Measurements from ENCODE around the gene CDK5RAP2. TPM values are rescaled to one million over a fixed set of nuclear protein-coding genes. Genes with fewer than 3 reads are reported as not detected.

Gene CDK5RAP2
- total and polyA plus RNA-seq, 2 experiments from 2014 or later: 52.6 to 77.0 TPM

DNA sequence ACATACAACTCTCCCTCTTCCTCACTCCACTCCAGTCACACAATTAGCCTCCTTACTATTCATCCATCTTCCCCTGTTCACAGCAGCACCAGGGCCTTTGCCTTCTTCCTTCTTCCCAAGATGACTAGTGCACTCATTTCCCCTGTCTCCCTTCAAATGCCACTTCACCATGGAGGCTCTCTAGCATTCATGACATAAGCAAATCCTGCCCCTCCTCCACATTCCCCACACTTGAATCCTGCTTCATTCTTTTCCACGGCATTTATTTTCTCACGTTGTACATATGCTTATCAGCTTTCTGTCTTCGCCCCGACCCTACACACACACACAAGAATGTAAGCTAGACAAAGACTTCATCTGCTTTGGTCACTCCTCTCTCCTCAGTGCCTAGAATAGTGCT, 133.3 kb downstream of the CDK5RAP2 start:
- TF ChIP-seq EZH2 (IDR thresholded peaks at IDR 0.05; ENCODE audit: insufficient read depth, poor library complexity, severe bottlenecking) (no peak), EZH2phosphoT487 (IDR thresholded peaks at IDR 0.05; ENCODE audit: insufficient read depth, low read depth) (no peak)
- Histone ChIP-seq H3F3A (ENCODE audit: insufficient read depth) (peaks cover 22% of the 10 kb centered on the region), H3K27ac (no peak overlapping the region), H3K4me1 (ENCODE audit: insufficient read depth) (peaks cover 22% of the 10 kb centered on the region), H3K27me3 (replicated peaks; ENCODE audit: insufficient read depth) (no peaks in the 10 kb centered on the region), H3K4me2 (ENCODE audit: unreplicated experiment) (no peak overlapping the region), H3K36me3 (ENCODE audit: low read depth) (no peaks in the 10 kb centered on the region), H4K20me1 (ENCODE audit: insufficient read depth) (no peaks in the 10 kb centered on the region), H2AFZ (no peak overlapping the region), H3K4me3 (no peak overlapping the region), H3K9ac (no peak overlapping the region), H3K79me2 (ENCODE audit: insufficient read depth) (peaks cover 11% of the 10 kb centered on the region; the same call in 1 of the 2 replicates), H3K9me3 (ENCODE audit: low read depth) (no peaks in the 10 kb centered on the region), H3K9me2 (ENCODE audit: insufficient read depth) (no peaks in the 10 kb centered on the region)
- no peak for DNase-seq
- WGBS, 2 experiments (ENCODE audit: low coverage in 1 of 2, low lambda C conversion rate in 2 of 2, missing lambda C conversion rate in 2 of 2): 97 to 100% methylated on average over 4 of the region's 4 CpGs
- in situ Hi-C loops (cut with MboI): no loop called here

DNA sequence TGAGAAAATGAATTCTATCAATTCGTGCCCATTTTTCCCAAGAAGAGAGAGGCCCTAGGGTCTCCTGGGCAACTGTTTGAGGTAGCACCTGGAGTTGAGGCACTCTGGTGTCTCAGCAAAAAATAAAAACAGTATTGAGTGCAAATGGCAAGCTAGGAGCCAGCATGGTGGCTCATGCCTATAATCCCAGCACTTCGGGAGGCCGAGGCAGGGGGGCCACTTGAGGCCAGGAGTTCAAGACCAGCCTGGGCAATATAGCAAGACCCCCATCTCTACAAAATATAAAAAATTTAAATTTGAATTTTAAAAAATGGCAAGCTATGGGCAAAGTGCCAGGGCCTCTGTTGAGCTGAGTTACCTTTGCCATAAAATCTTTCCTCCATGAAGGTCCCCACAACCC, 136.0 kb downstream of the CDK5RAP2 start:
- 88 to 90% methylated on average over 3 of the region's 3 CpGs for WGBS, 2 experiments (ENCODE audit: low coverage in 1 of 2, low lambda C conversion rate in 2 of 2, missing lambda C conversion rate in 2 of 2)

DNA sequence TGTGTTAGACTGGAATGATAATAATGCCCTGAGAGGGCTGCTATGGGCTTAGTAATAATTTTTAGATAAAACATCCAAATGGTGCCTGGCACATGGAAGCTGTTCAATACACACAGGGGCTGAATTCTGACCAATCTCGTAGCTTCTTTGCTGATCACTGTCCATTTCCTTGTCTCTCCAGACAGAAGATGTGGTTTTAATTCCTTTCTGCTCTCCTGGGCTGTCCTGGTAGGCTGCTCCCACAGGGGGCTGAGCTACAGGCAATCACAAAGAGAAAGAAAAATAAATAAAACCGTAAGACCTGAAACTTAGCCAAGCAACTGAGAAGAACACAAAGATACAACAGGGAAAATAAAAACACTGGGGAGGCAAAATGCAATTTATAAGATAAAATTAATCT, 136.5 kb downstream of the CDK5RAP2 start:
- peaks cover 6% of the 10 kb centered on the region for H3K79me2 ChIP-seq (ENCODE audit: insufficient read depth)
- H3K36me3 ChIP-seq (ENCODE audit: low read depth): peaks cover 12% of the 10 kb centered on the region; the same call in 1 of the 2 replicates
- in situ Hi-C loops (cut with MboI): no loop called here
- H3F3A ChIP-seq (ENCODE audit: insufficient read depth): peaks cover 35% of the 10 kb centered on the region
- no peaks in the 10 kb centered on the region for H4K20me1 ChIP-seq (ENCODE audit: insufficient read depth)
- peaks cover 33% of the 10 kb centered on the region for H3K4me1 ChIP-seq (ENCODE audit: insufficient read depth)
- no peaks in the 10 kb centered on the region for H3K27me3 ChIP-seq (replicated peaks; ENCODE audit: insufficient read depth)
- no peak overlapping the region for H2AFZ ChIP-seq
- WGBS, 2 experiments (ENCODE audit: low coverage in 1 of 2, low lambda C conversion rate in 2 of 2, missing lambda C conversion rate in 2 of 2): 29 to 38% methylated on average over 2 of the region's 2 CpGs
- TF ChIP-seq EZH2 (IDR thresholded peaks at IDR 0.05; ENCODE audit: insufficient read depth, poor library complexity, severe bottlenecking) (no peak), EZH2phosphoT487 (IDR thresholded peaks at IDR 0.05; ENCODE audit: insufficient read depth, low read depth) (no peak)
- no peak overlapping the region for H3K4me2 ChIP-seq (ENCODE audit: unreplicated experiment)
- no peaks in the 10 kb centered on the region for H3K9me3 ChIP-seq (ENCODE audit: low read depth)
- no peak overlapping the region for H3K4me3 ChIP-seq
- H3K9ac ChIP-seq: no peak overlapping the region
- no peaks in the 10 kb centered on the region for H3K9me2 ChIP-seq (ENCODE audit: insufficient read depth)
- DNase-seq: peak; percentile 45
- peak overlapping the region; percentile 80; the same call in 1 of the 2 replicates for H3K27ac ChIP-seq

More for the DNA sequence above, 136.0 kb downstream of the CDK5RAP2 start:
- H3K4me1 ChIP-seq (ENCODE audit: insufficient read depth): peaks cover 33% of the 10 kb centered on the region
- H3K9ac ChIP-seq: no peak overlapping the region
- no peak overlapping the region for H2AFZ ChIP-seq
- 0 out of 2 replicates have a peak, but pooled peaks cover 8% of the 10 kb centered on the region for H3K36me3 ChIP-seq (ENCODE audit: low read depth)
- no peak for DNase-seq
- TF ChIP-seq EZH2 (IDR thresholded peaks at IDR 0.05; ENCODE audit: insufficient read depth, poor library complexity, severe bottlenecking): no peak
- no peak for TF ChIP-seq EZH2phosphoT487 (IDR thresholded peaks at IDR 0.05; ENCODE audit: insufficient read depth, low read depth)
- no peaks in the 10 kb centered on the region for H4K20me1 ChIP-seq (ENCODE audit: insufficient read depth)
- in situ Hi-C loops (cut with MboI): no loop called here
- no peak overlapping the region for H3K4me3 ChIP-seq
- H3K4me2 ChIP-seq (ENCODE audit: unreplicated experiment): no peak overlapping the region
- H3K79me2 ChIP-seq (ENCODE audit: insufficient read depth): peaks cover 7% of the 10 kb centered on the region; the same call in 1 of the 2 replicates
- no peaks in the 10 kb centered on the region for H3K9me3 ChIP-seq (ENCODE audit: low read depth)
- H3F3A ChIP-seq (ENCODE audit: insufficient read depth): peaks cover 35% of the 10 kb centered on the region
- H3K27ac ChIP-seq: 0 out of 2 replicates have a peak overlapping the region, but pooled peaks have one; percentile 80
- no peaks in the 10 kb centered on the region for H3K9me2 ChIP-seq (ENCODE audit: insufficient read depth)
- no peaks in the 10 kb centered on the region for H3K27me3 ChIP-seq (replicated peaks; ENCODE audit: insufficient read depth)

DNA sequence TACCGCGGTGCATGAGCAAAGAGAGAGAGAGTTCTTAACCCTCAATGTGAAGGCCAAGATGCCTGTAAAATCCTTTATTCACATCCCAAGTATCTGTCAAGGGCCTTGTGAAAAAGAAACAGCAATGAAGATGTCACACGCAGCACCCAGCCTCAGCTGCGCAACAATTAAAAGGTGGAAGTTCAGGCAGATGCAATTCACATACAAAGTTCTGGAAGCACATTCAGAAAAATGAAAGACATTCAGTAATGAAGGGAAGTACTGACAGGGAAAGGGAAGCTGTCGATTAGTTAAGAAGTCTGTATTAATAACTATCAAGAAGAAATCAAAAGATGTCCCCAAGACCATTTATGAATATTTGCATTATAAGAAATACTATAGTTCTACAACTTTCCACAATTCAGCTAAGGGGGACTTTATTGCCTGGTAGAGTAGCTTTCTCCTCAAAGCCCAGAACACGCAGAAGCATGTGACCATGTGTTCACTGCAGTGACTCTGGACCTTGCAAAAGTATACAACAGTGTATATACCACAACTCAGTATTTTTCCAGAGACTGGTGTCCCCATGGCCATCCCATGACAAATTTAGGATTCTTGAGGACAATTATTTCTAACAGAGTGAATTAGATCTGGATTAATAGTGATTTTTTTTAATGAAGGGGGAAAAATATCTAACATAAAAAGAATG, 137.5 kb downstream of the CDK5RAP2 start:
- in situ Hi-C loops (cut with MboI): no loop called here
- Histone ChIP-seq H3K4me1 (ENCODE audit: insufficient read depth) (peaks cover 33% of the 10 kb centered on the region), H3K79me2 (ENCODE audit: insufficient read depth) (peaks cover 10% of the 10 kb centered on the region), H3K27me3 (replicated peaks; ENCODE audit: insufficient read depth) (no peaks in the 10 kb centered on the region), H3K9me2 (ENCODE audit: insufficient read depth) (no peaks in the 10 kb centered on the region), H3K27ac (peak overlapping the region; percentile 80), H3F3A (ENCODE audit: insufficient read depth) (peaks cover 35% of the 10 kb centered on the region), H3K9me3 (ENCODE audit: low read depth) (no peaks in the 10 kb centered on the region), H3K9ac (no peak overlapping the region), H4K20me1 (ENCODE audit: insufficient read depth) (no peaks in the 10 kb centered on the region), H3K4me2 (ENCODE audit: unreplicated experiment) (peak overlapping the region; percentile 40), H3K36me3 (ENCODE audit: low read depth) (peaks cover 18% of the 10 kb centered on the region; the same call in 1 of the 2 replicates), H3K4me3 (no peak overlapping the region), H2AFZ (no peak overlapping the region)
- TF ChIP-seq EZH2phosphoT487 (IDR thresholded peaks at IDR 0.05; ENCODE audit: insufficient read depth, low read depth): no peak
- no peak for TF ChIP-seq EZH2 (IDR thresholded peaks at IDR 0.05; ENCODE audit: insufficient read depth, poor library complexity, severe bottlenecking)
- 90% methylated on average over 6 of the region's 6 CpGs for WGBS, 2 experiments (ENCODE audit: low coverage in 1 of 2, low lambda C conversion rate in 2 of 2, missing lambda C conversion rate in 2 of 2)
- no peak for DNase-seq
